GM18907 (cell line): Measurements from ENCODE around the gene GPR162.
"Not testable (repeated sequence)": the region's sequence is repeated elsewhere in the genome, so short reads cannot be mapped to it uniquely, and the experiment has no call there.

Experiments used
- ATAC-seq: cut with Tn5 transposase; IDR thresholded peaks from one replicate; pipeline ENCODE4 v1.9.1; 2021; ENCODE audit warnings: mild to moderate bottlenecking, moderate library complexity; ENCODE audit not compliant: unreplicated experiment

GPR162 gene

DNA sequence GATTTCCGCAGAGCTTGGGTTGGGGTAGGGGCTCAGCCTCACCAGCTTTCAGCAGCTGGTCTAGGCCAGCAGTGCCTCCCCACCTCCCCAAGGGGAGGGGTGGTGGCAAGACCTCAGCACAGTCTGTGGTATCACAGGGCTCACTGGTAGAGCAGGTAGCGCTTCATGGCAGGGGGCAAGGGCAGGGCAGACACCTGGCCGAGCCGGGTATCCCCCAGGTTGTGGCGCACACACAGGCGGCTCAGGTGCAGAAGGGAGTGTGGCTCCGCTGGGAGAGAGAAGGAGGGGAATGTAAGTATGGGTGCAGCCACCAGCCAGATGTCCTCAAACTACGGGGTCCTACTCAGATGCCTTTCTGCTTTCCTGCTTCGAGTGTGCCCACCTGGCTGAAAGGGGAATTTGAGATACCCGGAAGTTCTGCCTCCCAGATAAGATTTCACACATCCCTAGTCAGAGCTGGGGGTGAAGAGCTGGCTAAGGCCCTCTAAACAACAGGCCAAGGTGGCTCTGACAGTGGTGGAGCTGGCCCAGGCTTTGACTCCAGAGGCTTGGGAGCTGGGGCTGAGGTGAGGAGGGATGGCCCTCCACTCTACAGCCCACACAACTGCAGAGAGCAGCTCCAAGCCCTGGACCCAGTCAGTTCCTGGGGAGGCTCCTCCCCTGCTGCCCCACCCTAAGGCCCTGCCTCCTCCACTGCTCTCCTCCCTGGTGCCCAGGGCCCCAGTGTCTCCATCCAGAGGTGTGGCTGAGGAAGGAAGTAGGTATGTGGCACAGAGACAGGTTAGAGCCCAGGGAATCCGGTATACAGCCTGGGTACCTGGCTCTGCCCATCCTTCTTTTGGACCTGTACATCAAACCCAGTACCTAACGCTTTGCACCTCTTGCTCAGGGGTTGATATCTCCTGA is 49.7 kb downstream of the GPR162 start:
- no peak for ATAC-seq

DNA sequence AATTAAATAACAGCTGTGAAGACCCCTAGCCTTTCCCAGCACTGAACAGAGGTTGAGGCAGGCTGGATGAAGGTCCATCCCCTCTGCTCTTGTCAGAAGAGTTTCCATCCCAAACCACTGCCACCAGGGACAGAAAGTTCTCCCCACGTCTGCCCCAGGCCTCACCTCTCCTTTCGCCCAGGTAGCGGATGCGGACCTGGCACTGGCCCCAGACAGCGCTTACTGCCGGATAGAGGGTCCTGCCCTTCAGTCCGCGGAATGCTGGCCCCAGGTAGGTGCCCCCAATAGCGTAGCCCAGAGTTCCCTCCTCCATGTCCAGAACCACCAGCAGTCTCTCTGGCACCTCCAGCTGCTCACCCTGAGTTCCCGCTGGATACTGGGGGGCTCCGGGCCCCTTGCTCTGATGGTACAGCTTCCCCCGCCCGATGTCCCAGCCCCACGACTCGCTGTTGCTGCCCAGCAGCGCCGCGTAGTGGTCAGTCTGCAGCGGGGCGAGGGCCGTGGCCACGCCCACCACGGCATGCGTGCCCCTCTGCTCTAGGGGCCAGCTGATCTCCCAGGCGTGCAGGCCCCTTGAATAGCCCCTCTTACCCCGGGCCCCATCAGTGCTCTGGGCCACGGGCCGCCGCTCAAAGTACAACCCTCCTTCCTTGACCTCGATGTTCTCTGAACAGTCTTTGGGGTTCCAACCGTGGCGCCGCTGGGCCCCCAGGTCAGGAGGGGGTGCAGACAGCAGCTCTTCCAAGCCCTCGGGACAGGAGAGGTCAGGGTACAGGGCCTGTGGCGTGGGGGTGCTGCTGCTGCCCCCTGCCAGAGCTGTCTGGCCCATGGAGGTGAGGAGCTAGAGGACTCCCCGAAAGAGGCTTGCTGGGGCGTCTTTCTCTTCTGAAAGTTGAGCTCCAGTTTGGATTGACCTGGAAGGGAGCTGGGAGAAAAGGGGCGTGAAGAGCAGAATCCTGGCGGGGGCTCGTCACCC is 50.7 kb downstream of the GPR162 start:
- peak; percentile 36 for ATAC-seq

DNA sequence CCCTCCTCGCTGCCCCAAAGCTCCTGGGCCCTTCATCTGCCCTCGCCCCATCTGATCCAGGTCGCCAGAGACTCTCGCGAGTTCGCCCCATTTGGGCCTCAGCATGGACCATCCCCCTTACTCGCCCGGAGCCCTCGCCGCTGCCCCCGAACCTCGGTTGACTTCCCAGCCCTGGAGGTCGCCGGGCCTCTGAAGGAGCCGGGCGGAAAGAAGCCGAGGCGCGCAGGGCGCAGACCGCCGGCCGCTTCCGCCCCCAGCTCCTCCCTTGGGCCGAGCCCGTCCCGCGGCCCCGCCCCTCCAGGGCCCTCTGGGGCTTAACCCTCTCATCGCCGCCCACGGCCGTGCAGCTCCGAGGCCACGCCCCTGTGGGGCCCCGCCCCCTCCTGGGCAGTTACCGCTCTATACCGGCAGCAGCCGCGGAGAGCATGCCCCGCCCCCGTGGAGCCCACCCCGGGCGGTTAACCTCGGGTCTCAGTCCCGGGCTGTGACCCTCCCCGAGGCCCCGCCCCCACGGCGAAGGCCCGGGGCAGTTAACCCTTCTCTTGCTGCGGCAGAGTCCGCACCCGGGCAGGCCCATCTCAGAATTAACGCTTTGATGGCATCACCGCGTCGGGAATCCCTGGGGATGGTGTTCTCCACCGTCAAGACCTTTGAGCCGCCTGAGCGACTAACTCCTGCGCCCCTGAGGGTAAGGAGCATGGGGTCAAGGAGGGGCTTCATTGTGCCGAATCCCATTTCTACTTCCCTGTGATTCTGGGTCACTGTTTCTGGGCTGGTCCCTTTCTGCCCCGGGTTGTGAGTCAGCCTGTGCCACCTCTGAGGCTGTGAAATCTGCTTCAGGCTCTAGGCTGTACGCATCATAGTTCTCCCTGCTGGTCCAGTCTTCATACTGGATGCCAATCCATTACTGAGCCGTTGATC is 51.7 kb downstream of the GPR162 start, which contains the start of gene SPSB2:
TSS of gene SPSB2 (minus strand) at position 210 of the 921 bp plus-strand sequence. CDS start 402 bp downstream, outside the sequence.
- ATAC-seq: peak; percentile 73

DNA sequence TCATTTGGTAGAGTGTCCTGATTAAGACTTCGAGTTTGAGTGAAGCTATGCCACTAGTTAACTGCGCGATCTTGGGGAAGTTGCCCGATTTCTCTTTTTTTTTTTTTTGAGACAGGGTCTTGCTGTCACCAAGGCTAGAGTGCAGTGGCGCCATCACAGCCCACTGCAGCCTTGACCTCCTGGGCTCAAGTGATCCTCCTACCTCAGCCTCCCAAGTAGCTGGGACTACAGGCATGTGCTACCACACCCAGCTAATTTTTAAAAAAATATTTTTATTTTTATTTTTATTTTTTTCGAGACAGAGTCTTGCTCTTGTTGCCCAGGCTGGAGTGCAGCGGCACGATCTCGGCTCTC is 52.4 kb downstream of the GPR162 start:
- ATAC-seq: not testable (repeated sequence)
